ENCODE measurements around the gene EXOC3L1.
A peak's percentile ranks its signal among the peaks of the same experiment; 100 is the strongest.

The EXOC3L1 gene

GRCh38 chr16:67190041-67190440 lies at the start of gene EXOC3L1:
TSS of gene EXOC3L1 (minus strand) at chr16:67190136. CDS start at chr16:67189676, 460 bp downstream.
- DNase-seq = no peak

GRCh38 chr16:67238806-67239470 lies 49.0 kb upstream of the EXOC3L1 start:
- DNase-seq = no peak

GRCh38 chr16:67238278-67238575 lies 48.3 kb upstream of the EXOC3L1 start:
- DNase-seq = no peak

- DNase-seq = no peak
Observed at GRCh38 chr16:67237396-67238277, 47.7 kb upstream of the EXOC3L1 start.

GRCh38 chr16:67236563-67237395 lies 46.8 kb upstream of the EXOC3L1 start:
- peak; percentile 79 for DNase-seq

GRCh38 chr16:67235816-67236562 lies 46.1 kb upstream of the EXOC3L1 start:
- peak; percentile 54 for DNase-seq

GRCh38 chr16:67234180-67234597 lies 44.3 kb upstream of the EXOC3L1 start:
- DNase-seq = no peak

- DNase-seq = no peak
Observed at GRCh38 chr16:67233596-67233995, 43.7 kb upstream of the EXOC3L1 start.

- no peak for DNase-seq
Observed at GRCh38 chr16:67230809-67231660, 41.1 kb upstream of the EXOC3L1 start.

GRCh38 chr16:67229906-67230808 lies 40.2 kb upstream of the EXOC3L1 start:
- DNase-seq = no peak

GRCh38 chr16:67228905-67229304 lies 39.0 kb upstream of the EXOC3L1 start:
- no peak for DNase-seq

- DNase-seq = no peak
Observed at GRCh38 chr16:67228034-67228785, 38.3 kb upstream of the EXOC3L1 start.

GRCh38 chr16:67227567-67227921 lies 37.6 kb upstream of the EXOC3L1 start:
- no peak for DNase-seq

- DNase-seq = peak; percentile 98
Observed at GRCh38 chr16:67226804-67227566, 37.0 kb upstream of the EXOC3L1 start, which contains the start of gene TMEM208. TSS of gene TMEM208 (plus strand) at chr16:67227130. CDS start at chr16:67227219, 89 bp downstream.

- no peak for DNase-seq
Observed at GRCh38 chr16:67226295-67226803, 36.4 kb upstream of the EXOC3L1 start.

GRCh38 chr16:67223992-67224391 lies 34.1 kb upstream of the EXOC3L1 start:
- DNase-seq = no peak

- no peak for DNase-seq
Observed at GRCh38 chr16:67216612-67217490, 26.9 kb upstream of the EXOC3L1 start.

- no peak for DNase-seq
Observed at GRCh38 chr16:67215706-67216105, 25.8 kb upstream of the EXOC3L1 start.

Measured in activated CD4-positive, alpha-beta T cell treated with anti-CD3 and anti-CD28 coated beads, Interleukin-2, amount 50 U/mL, for 1 hour (primary cell).